ENCODE data around the gene IFNL2. TPM values are rescaled to one million over a fixed set of nuclear protein-coding genes. Genes with fewer than 3 reads are reported as not detected.
"Not testable (repeated sequence)": the region's sequence is repeated elsewhere in the genome, so short reads cannot be mapped to it uniquely, and the experiment has no call there.

IFNL2 gene
- total RNA-seq, 4 donors from 2014 or later: not detected

- intact Hi-C loops (cut with DNase I; ENCODE audit: low total_unique reads): no loop called here
- H3K27me3 ChIP-seq: peaks cover 5 to 7% (median 7%) of the 10 kb centered on the region in 3 donors
- in situ Hi-C loops (cut with MboI; ENCODE audit: low sequenced_read_pairs in 4 of 4): no loop called here
- H3K36me3 ChIP-seq: no peaks in the 10 kb centered on the region
- no peak for DNase-seq
- no peak overlapping the region for H3K4me3 ChIP-seq
- ATAC-seq: no peak
- TF ChIP-seq CTCF (IDR thresholded peaks at IDR 0.05 in 4 of 5, conservative IDR thresholded peaks at IDR 0.05 in 1 of 5): no peak
- no peaks in the 10 kb centered on the region for H3K4me1 ChIP-seq
- no peaks in the 10 kb centered on the region for H3K9me3 ChIP-seq
- H3K27ac ChIP-seq: no peak overlapping the region
Observed at GRCh38 chr19:39238944-39239343, 29.3 kb upstream of the IFNL2 start.

GRCh38 chr19:39240421-39240820, 27.8 kb upstream of the IFNL2 start:
- in situ Hi-C loops (cut with MboI; ENCODE audit: low sequenced_read_pairs in 4 of 4) (no loop called here), intact Hi-C loops (cut with DNase I; ENCODE audit: low total_unique reads) (no loop called here)
- H3K4me3 ChIP-seq: no peak overlapping the region
- no peak overlapping the region for H3K27ac ChIP-seq
- DNase-seq (no peak), ATAC-seq (no peak)
- H3K27me3 ChIP-seq: peaks cover 5 to 8% (median 7%) of the 10 kb centered on the region in 3 donors
- no peaks in the 10 kb centered on the region for H3K9me3 ChIP-seq
- H3K4me1 ChIP-seq: no peaks in the 10 kb centered on the region
- no peaks in the 10 kb centered on the region for H3K36me3 ChIP-seq
- TF ChIP-seq POLR2A (IDR thresholded peaks at IDR 0.05) (no peak), CTCF (IDR thresholded peaks at IDR 0.05 in 4 of 5, conservative IDR thresholded peaks at IDR 0.05 in 1 of 5) (no peak)

- H3K4me1 ChIP-seq; in situ Hi-C loops (cut with MboI; ENCODE audit: low sequenced_read_pairs in 4 of 4); intact Hi-C loops (cut with DNase I; ENCODE audit: low total_unique reads); H3K27ac ChIP-seq; H3K4me3 ChIP-seq; H3K36me3 ChIP-seq; H3K9me3 ChIP-seq; ATAC-seq; DNase-seq: not testable (repeated sequence)
- H3K27me3 ChIP-seq: peaks cover 19 to 22% (median 19%) of the 10 kb centered on the region in 3 donors
Observed at GRCh38 chr19:39243741-39244140, 24.5 kb upstream of the IFNL2 start.

GRCh38 chr19:39244410-39245100, 23.6 kb upstream of the IFNL2 start, which contains the start of gene IFNL3:
Gene IFNL3, minus strand, starts transcription at chr19:39245006. Its CDS starts 39 bp downstream, at chr19:39244967.
- H3K36me3 ChIP-seq; DNase-seq; H3K4me3 ChIP-seq; intact Hi-C loops (cut with DNase I; ENCODE audit: low total_unique reads); H3K4me1 ChIP-seq; in situ Hi-C loops (cut with MboI; ENCODE audit: low sequenced_read_pairs in 4 of 4); H3K9me3 ChIP-seq; H3K27ac ChIP-seq; ATAC-seq: not testable (repeated sequence)
- peaks cover 26 to 28% (median 28%) of the 10 kb centered on the region in 3 donors for H3K27me3 ChIP-seq

GRCh38 chr19:39245166-39245565, 23.0 kb upstream of the IFNL2 start:
- ATAC-seq; intact Hi-C loops (cut with DNase I; ENCODE audit: low total_unique reads); H3K9me3 ChIP-seq; in situ Hi-C loops (cut with MboI; ENCODE audit: low sequenced_read_pairs in 4 of 4); H3K36me3 ChIP-seq; H3K4me3 ChIP-seq; H3K4me1 ChIP-seq; H3K27ac ChIP-seq; DNase-seq: not testable (repeated sequence)
- peaks cover 28 to 33% (median 30%) of the 10 kb centered on the region in 3 donors for H3K27me3 ChIP-seq

- no peak overlapping the region for H3K4me3 ChIP-seq
- TF ChIP-seq POLR2A (IDR thresholded peaks at IDR 0.05): no peak
- TF ChIP-seq CTCF (IDR thresholded peaks at IDR 0.05 in 4 of 5, conservative IDR thresholded peaks at IDR 0.05 in 1 of 5): no peak
- peaks cover 32 to 35% (median 35%) of the 10 kb centered on the region in 3 donors for H3K27me3 ChIP-seq
- intact Hi-C loops (cut with DNase I; ENCODE audit: low total_unique reads) (no loop called here), in situ Hi-C loops (cut with MboI; ENCODE audit: low sequenced_read_pairs in 4 of 4) (no loop called here)
- ATAC-seq (no peak), DNase-seq (no peak)
- no peaks in the 10 kb centered on the region for H3K9me3 ChIP-seq
- no peaks in the 10 kb centered on the region for H3K4me1 ChIP-seq
- H3K27ac ChIP-seq: no peak overlapping the region
- no peaks in the 10 kb centered on the region for H3K36me3 ChIP-seq
Observed at GRCh38 chr19:39246951-39247669, 21.1 kb upstream of the IFNL2 start.
